Left lobe of liver (tissue), 2 donors: ENCODE results near the gene LAMTOR4. TPM values are rescaled to one million over a fixed set of nuclear protein-coding genes. Genes with fewer than 3 reads are reported as not detected.
"Not testable (repeated sequence)": the region's sequence is repeated elsewhere in the genome, so short reads cannot be mapped to it uniquely, and the experiment has no call there.

ENCODE experiments used
- ATAC-seq: fragments of 200-7000 bp; cut with Tn5 transposase; one replicate; pipeline ENCODE4 v1.9.1; 2020; ENCODE audit warnings: mild to moderate bottlenecking, moderate library complexity
- DNase-seq: peaks from one replicate; pipeline ENCODE4 v3.0.0-alpha.2; 2020; ENCODE audit warnings: low spot score
- total RNA-seq: library from RNA; stranded (reverse); gene quantifications from one replicate; pipeline ENCODE4 v1.2.1, GENCODE V29; 2021
- donor health status: DM: no; HTN: no; CAD: no; lungs with moderate emphysema.
- donor health status: DM: no; HTN: yes; CAD: no.

LAMTOR4 gene
- total RNA-seq, 1 donor from 2014 or later = 40.9 TPM

- DNase-seq (no peak), ATAC-seq (no peak)
Observed at GRCh38 chr7:100169147-100169850, 20.6 kb downstream of the LAMTOR4 start.

- DNase-seq (no peak), ATAC-seq (no peak)
Observed at GRCh38 chr7:100170101-100170897, 21.6 kb downstream of the LAMTOR4 start.

GRCh38 chr7:100171087-100171681, 22.5 kb downstream of the LAMTOR4 start:
- no peak for DNase-seq

DNA sequence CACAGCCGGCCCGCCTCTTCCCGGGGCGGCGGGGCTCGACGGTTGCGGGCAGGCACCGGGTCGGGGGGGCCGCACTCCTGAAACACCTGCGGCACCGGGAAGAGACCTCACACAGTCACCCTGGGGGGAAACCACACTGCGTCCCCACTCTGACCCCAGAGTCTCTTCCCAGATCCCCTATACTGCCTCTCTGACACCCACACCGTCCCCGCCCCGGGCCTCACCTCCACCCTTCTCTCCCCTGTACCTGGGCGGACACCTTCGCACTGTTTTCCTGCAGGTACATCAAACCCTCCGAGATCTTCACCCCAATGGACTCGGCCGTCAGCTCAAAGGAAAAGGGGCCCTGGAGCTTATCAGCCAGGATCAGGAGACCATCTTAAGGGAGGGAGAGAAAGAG, 23.1 kb downstream of the LAMTOR4 start:
- DNase-seq (no peak), ATAC-seq (no peak)

More at GRCh38 chr7:100171087-100171681, 22.5 kb downstream of the LAMTOR4 start:
- peak; percentile 44 for ATAC-seq

- DNase-seq = no peak
- no peak for ATAC-seq
Observed at GRCh38 chr7:100173806-100174495, 25.2 kb downstream of the LAMTOR4 start.

GRCh38 chr7:100174582-100174981, 25.9 kb downstream of the LAMTOR4 start:
- ATAC-seq = no peak
- no peak for DNase-seq

- DNase-seq (no peak), ATAC-seq (no peak)
Observed at GRCh38 chr7:100175296-100175935, 26.7 kb downstream of the LAMTOR4 start.

DNA sequence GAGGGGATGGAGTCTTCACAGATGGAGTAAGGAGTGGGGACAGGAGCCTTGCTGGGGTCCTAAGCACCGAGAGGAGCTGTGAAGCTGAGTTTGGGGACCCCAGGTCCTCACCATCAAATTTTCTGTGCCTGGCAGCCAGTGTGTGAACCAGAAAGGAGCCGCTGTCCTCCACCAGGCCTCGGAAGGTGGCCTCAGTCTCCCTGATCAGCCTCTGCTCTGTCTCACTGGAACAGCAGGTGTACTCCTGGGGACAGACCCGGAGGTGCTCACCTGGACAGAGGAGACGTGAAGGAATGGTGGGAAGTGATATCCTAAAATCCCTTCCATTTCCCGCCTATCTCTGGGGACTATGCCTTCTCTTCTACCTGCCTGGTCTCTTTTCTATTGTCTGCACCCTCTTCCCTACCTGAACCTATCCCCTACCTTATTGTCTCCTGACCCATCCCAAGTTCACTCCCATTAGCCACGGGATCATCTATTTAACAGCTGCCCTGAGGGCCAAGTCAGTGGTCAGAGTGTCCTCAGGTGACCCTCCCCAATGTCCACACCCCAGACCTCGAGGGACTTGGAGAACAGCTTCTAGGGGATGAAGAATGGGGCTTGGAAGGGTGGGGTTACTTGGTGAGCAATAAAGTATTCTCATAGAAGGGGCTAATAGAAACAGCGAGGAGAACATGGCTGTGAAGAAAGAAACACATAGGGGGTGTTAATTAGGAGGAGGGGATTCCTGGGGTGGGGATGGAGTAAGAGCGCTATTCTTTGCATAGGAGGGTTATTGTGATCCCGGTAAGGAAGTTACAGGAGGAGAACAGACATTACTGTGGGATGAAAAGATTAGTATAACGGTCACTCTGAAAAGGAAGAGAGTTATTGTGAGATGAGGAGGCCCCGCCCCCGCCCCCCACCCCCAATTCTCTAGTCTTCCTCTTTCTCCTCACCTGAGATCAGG, 27.7 kb downstream of the LAMTOR4 start:
- no peak for DNase-seq
- ATAC-seq = no peak

DNA sequence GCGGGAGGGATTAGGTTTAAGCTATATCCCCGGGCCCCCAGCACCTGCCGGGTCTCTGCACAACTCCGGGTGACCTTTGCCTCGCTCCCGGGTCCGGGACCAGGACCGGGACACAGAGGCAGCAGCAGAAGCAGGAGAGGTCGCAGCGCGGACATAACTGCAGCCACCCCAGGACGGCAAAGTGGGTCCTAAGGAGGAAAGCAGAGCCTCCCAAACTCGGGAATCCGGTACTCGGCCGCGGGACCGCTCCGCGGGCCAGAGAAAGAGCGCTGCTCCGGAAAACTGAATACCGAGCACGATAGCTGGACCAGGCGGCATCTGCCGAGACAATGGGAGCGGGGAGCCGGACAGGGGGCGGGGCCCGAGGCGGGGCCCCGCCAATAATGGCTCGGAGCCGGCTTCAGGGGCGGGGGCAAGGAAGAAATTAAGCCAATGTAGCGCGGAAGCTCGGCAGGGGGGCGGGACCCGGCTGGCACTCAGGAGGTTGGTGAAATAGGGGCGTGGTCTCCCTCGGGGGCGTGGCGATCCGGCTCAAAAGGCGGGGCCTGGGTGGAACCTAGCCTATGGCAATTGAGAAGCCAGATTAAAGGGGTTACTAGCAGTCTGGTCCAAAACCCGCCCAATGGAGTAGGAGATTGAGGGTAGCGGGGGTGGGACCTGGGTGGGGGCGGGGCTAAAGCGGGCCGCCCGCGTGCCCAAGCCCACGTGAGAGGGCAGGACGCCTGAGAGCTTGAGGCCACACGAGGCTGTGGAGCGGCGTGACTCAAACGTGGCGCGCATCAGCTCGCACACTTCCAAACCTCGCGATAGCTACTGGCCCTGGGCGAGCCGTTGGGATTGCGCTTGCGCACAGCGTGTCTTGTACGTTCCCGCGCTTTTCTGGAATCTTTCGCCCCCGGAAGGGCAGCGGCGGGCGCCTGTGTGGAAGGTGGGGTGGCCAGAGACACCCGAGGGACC, 28.6 kb downstream of the LAMTOR4 start, which contains the start of the genes GPC2 and STAG3:
Gene GPC2 (minus strand): TSS at position 337 of the 957 bp plus-strand sequence. CDS start 182 bp downstream, at position 155.
Gene STAG3 (plus strand): TSS at position 874 of the 957 bp plus-strand sequence. CDS start 2,639 bp downstream, outside the sequence.
- peak; percentile 96 for ATAC-seq

DNA sequence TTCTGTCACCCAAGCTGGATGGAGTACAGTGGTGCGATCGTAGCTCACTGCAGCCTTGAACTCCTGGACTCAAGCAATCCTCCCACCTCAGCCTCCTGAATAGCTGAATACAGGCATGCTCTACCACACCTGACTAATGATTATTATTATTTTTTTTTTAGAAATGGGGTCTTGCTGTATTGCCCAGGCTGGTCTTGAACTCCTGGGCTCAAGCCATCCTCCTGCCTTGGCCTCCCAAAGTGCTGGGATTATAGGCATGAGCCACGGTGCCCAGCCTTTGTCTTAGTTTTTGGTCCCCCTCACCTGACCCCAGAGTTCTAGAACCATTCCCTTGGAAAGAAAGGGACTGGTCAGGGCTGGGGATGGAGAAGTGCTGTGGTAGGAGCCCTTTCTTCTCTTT, 31.4 kb downstream of the LAMTOR4 start:
- not testable (repeated sequence) for DNase-seq, ATAC-seq

More for the DNA sequence above, 28.6 kb downstream of the LAMTOR4 start, which contains the start of the genes GPC2 and STAG3:
- DNase-seq = peak; percentile 91

- not testable (repeated sequence) for ATAC-seq, DNase-seq
Observed at GRCh38 chr7:100182616-100183015, 33.9 kb downstream of the LAMTOR4 start.

- DNase-seq, ATAC-seq: not testable (repeated sequence)
Observed at GRCh38 chr7:100183090-100183489, 34.4 kb downstream of the LAMTOR4 start.

- DNase-seq (no peak), ATAC-seq (no peak)
Observed at GRCh38 chr7:100185726-100186125, 37.0 kb downstream of the LAMTOR4 start.

DNA sequence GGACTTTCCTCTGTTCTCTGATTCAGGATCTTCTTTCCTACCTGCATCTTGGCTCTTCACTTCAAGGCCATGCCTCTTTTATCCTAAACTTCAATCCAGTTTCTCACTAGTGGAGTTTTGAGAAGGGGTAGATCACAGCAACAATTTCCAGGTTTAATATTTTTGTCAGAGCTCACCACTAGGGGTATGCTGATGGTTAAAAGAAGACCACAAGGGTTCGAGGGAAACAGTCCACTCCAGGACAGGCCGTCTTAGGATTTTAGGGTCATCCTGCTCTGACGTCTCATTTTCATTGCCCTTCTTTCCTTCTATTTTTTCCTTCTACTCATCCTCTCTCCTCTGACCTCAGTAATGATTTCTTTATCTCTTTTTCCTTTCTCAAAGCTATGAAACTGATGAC, 40.3 kb downstream of the LAMTOR4 start:
- ATAC-seq (no peak), DNase-seq (no peak)

DNA sequence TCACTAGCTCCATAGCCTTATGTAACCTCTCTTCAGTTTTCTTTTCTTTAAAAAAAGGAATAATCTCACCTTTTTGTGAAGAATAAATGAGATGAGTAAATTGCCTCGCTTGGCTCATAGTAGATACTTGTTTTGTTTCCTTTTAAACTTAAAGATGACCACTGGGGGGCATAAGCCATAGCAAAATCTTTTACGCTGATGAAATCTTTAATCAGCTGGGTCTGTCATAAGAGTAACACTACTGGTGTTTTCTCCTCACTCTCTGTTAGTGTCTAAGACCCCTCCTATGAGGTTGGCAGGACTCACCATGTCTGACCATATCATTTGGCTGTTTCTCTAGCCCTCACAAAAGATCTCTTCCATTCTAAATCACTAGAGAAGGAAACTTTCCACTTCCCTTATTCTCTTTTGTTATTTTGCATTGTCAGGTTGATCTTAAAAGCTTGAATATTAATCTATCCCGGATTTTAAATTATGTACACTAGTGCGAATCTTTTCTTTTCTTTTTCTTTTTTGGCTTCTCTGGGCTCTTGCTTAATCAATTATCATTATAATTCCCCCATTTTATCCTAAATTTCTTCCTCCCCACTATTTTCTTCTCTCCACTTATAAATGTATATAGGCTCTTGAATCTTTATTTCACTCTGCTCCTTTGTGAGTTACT, 41.5 kb downstream of the LAMTOR4 start:
- no peak for DNase-seq
- ATAC-seq = peak; percentile 95

DNA sequence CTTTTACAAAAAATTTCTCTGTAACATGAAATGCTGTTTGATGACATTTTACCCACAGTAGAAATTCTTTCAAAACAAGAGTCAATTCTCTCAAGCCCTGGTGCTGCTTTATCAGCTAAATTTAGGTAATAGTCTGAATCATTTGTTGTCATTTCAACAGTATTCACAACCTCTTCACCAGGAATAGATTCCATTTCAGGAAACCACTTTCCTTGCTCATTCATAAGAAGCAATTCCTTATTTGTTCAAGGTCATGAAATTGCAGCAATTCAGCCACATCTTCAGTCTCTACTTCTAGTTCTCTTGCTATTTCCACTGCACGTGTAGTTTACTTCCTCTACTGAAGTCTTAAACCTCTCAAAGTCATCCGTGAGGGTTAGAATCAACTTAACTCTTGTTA, 43.1 kb downstream of the LAMTOR4 start:
- ATAC-seq = no peak
- DNase-seq = no peak

DNA sequence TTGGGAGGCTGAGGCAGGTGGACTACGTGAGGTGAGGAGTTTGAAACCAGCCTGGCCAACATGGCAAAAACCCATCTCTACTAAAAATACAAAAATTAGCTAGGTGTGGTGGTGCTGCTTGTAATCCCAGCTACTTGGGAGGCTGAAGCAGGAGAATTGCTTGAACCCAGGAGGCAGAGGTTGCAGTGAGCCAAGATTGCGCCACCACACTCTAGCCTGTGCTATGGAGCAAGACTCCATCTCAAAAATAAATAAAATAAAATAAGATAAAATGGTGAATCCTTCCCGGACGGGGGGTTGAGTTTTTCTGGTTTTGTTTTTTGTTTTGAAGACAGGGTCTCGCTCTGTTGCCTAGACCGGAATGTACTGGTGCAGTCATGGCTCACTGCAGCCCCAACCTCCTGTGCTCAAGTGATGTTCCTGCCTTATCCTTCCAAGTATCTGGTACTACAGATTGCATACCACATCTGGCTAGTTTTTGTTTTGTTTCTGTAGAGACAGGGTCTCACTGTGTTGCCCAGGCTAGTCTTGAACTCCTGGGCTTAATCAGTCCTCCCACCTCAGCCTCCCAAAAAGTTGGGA, 43.7 kb downstream of the LAMTOR4 start:
- DNase-seq = not testable (repeated sequence)

More for the DNA sequence above, 43.7 kb downstream of the LAMTOR4 start:
- not testable (repeated sequence) for ATAC-seq
